Measurements from ENCODE around the gene MFSD6.
"Not testable (repeated sequence)": the region's sequence is repeated elsewhere in the genome, so short reads cannot be mapped to it uniquely, and the experiment has no call there.

Gene MFSD6

GRCh38 chr2:190501702-190502407 is 93.7 kb downstream of the MFSD6 start:
- no peak for DNase-seq (ENCODE audit: low read depth)

GRCh38 chr2:190503088-190503487 is 94.9 kb downstream of the MFSD6 start:
- DNase-seq (ENCODE audit: low read depth) = no peak

GRCh38 chr2:190504912-190505311 is 96.8 kb downstream of the MFSD6 start:
- no peak for DNase-seq (ENCODE audit: low read depth)

- no peak for DNase-seq (ENCODE audit: low read depth)
These were observed 97.5 kb downstream of the MFSD6 start for GRCh38 chr2:190505696-190506095.

GRCh38 chr2:190506666-190507065 is 98.5 kb downstream of the MFSD6 start:
- no peak for DNase-seq (ENCODE audit: low read depth)

- no peak for DNase-seq (ENCODE audit: low read depth)
These were observed 99.0 kb downstream of the MFSD6 start for GRCh38 chr2:190507135-190507534.

- not testable (repeated sequence) for DNase-seq (ENCODE audit: low read depth)
These were observed 101.7 kb downstream of the MFSD6 start for GRCh38 chr2:190509895-190510294.

DNA sequence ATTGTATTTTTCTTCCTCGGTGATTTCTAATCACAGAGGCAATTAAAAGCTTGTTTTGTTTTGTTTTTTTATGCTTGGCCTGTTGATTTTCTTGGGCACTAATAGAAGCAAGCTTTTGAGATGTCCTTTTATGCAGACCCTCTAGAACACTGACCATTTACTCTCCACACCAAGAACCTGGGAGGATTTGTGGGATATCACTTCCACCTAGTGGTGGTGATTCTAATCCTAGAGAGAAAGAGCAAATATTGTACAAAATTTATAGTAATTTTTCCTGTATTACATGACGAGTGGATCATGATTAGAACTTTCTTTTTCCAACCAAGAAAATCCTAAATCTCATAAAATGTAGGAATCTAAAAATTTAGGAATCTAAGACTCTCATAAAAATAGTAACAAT is 102.9 kb downstream of the MFSD6 start:
- DNase-seq (ENCODE audit: low read depth) = no peak

- no peak for DNase-seq (ENCODE audit: low read depth)
These were observed 104.5 kb downstream of the MFSD6 start for GRCh38 chr2:190512539-190513095.

DNA sequence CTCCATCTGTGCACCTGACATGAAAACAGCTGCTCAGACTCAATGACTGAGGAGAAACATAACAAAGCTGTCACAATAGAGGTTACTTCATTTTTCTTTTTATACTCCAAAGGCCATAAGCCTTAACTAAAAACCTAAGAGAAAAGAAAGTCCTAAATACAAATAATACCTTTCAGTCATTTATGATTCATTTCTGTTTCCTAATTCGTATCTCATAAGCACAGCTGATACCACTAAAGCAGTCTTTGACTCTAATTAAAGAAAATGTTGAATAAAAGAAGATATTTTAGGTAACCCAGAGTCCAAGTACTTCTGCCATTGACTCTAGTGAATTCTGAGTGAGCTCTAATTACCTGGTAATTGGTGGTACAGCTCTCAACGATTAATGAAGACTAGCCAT is 105.7 kb downstream of the MFSD6 start:
- no peak for DNase-seq (ENCODE audit: low read depth)

GRCh38 chr2:190514676-190515075 is 106.5 kb downstream of the MFSD6 start:
- no peak for DNase-seq (ENCODE audit: low read depth)

GRCh38 chr2:190515687-190516086 is 107.5 kb downstream of the MFSD6 start:
- DNase-seq (ENCODE audit: low read depth) = no peak

- no peak for DNase-seq (ENCODE audit: low read depth)
These were observed 109.3 kb downstream of the MFSD6 start for GRCh38 chr2:190517468-190517867.

- no peak for DNase-seq (ENCODE audit: low read depth)
These were observed 112.0 kb downstream of the MFSD6 start for GRCh38 chr2:190519975-190520767.

GRCh38 chr2:190524928-190525327 is 116.8 kb downstream of the MFSD6 start:
- no peak for DNase-seq (ENCODE audit: low read depth)

DNA sequence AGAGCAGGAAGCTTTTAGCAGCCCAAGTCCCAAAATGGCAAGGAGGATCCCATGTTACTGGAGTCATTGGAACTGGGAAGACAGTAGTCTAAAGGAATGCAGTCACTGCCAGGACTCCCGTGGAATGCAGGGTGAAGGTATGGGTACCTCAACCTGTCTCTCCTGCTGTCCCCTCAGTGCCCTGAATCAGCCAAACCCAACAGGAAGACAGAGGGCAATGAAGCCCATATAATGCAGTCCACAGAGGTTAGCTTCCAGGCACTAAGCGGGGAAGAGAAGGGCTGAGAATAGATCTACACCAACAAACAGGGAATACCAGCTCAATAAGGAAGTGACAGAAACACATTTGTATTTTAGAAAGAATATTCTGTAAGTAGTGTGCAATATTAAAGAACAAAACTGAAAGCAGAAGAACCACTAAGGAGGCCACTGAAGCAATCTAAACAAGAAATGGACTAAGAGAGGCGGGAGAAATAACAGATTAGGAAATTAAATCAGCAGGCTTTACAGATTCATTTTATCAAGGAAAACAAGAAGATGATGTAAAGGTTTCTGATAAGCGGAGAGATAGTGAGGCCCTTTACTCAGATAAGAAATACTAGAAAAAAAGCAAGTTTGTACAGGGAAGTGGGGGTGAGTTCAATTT is 118.1 kb downstream of the MFSD6 start:
- no peak for DNase-seq (ENCODE audit: low read depth)

GRCh38 chr2:190527214-190527613 is 119.1 kb downstream of the MFSD6 start:
- DNase-seq (ENCODE audit: low read depth) = no peak

GRCh38 chr2:190527918-190528317 is 119.8 kb downstream of the MFSD6 start:
- DNase-seq (ENCODE audit: low read depth) = no peak

GRCh38 chr2:190528521-190529001 is 120.4 kb downstream of the MFSD6 start:
- no peak for DNase-seq (ENCODE audit: low read depth)

GRCh38 chr2:190529486-190530247 is 121.5 kb downstream of the MFSD6 start:
- DNase-seq (ENCODE audit: low read depth) = no peak

GRCh38 chr2:190530248-190530900 is 122.2 kb downstream of the MFSD6 start:
- no peak for DNase-seq (ENCODE audit: low read depth)
